Activated CD8-positive, alpha-beta memory T cell treated with anti-CD3 and anti-CD28 coated beads for 24 hours (primary cell): ENCODE results near the gene OPCML.

Experiments used
- DNase-seq: peaks from one replicate; pipeline ENCODE4 v3.0.0-alpha.2; 2020

The OPCML gene

DNA sequence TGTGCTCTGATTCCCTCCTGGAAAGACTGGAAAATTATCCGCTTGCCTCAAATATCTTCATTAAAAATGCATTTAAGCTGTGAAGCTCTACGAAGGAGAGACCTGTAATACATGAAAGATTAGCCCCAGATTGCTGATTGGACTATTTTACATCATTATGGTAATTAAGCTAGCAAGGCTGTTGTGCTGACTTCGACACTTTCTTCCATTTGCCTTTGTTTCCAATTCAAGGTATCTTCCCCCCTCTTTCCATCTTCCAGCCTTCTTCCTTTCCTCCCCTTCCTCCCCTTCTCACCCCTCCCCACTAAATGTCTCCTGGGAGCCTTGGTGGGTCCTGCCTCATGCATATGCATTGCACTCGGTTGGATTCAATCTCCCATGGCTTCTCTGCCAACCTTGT lies 710.8 kb downstream of the OPCML start:
- no peak for DNase-seq

DNA sequence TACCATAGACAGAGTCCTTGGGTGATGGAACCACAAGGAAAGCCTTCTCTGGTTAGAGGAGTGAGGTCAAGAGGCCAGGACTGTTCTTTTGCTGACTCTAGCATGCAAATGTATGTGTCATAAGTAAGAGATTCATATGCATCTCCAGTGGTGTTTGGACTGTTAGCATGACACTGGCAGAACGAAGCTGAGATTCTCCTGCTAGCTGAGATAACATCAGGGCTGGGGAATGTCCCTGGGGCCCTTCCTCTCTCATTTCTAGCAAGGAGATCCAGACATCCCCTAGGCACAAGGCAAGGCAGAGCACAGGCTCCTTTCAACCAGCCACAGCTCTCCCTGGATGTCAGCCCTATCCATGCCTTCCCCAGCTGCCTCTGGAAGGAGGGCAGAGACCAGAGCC lies 711.3 kb downstream of the OPCML start:
- no peak for DNase-seq

DNA sequence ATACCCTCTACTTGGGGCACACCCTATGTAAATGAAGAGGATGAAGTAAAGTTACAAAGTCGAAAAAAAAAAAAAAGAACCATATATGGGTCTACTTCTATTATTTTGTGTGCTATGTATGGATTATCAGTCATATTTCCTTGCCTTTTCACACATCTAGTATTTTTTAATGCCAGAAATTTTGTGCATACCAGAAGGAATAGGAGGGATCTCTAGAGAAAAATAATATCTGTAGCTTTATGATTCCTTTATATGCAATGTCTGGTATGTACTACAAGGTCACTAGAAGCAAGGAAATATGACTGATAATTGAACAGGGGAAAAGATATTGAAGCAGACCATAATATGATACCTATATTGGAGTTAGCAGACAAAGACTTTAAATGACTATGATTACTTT lies 713.4 kb downstream of the OPCML start:
- no peak for DNase-seq

DNA sequence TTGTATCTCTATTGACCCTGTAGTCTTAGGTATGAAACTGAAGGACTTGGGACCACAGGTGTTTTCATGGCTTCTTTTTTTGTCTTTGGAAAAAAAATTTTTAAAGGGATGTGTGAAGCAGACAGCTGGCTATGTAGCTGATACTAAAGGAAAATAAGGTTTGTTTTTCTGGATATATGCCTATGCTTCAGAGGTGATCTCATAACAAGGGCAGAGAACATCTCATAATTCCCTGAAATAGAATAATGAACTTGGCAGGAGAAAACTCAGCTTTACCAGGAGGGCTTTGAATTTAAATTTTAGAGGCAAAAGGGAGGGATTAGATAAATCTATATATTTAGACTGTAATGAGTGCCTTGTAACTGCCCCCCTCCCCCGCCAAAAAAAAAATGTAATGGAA lies 714.9 kb downstream of the OPCML start:
- no peak for DNase-seq

DNA sequence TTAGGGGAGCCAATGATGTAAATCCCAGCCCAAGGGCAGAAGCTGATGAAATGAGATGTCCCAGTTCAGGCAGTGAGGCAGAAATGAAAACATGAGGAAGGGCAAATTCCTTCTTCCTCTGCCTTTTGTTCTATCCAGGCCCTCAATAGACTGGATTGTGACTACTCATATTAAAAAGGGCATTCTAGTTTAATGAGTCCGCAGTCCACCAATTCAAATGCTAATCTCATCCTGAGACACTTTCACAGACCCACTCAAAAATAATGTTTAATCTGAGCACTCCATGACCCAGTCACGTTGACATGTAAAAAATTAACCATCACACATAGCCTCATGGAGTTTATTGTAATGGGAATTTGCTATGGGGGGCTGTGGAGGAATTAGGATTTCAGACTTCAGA lies 717.9 kb downstream of the OPCML start:
- no peak for DNase-seq

DNA sequence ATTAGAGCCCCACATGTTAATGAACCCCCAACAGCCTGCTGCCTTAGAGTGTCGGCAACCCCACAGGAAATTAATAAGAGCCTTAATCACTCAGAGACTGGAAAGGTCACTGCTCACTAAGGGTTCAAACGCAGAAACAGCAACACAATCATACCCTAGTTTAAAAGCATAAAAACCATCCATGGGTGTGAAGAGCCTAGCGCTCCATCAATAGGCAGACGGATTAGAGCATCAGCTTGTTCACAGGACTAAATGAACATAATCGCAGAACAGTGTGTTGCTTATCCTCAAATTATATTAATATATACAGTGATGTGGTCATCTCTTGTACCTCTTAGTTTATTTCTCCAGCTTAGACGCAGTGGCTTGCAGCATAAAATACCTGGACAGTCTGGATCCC lies 720.7 kb downstream of the OPCML start:
- no peak for DNase-seq

DNA sequence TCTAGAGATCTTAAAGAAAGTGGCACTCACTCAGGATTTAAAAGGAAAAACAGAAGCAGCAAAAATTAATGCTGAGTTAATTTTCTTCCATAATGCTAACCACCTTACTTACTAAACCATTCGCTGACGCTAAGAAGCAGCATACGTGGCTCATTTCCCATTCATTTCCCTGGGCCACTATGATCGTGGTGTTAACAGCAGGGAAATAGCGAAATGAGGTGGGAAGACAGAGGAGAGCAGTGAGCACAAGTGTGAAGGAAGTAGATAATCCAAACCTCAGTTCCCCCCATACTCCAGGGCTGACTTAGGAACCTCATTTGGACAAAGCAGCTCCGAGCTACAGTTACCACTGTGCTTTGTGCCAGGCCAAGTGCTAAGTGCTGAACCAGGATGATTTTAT lies 723.2 kb downstream of the OPCML start:
- DNase-seq, result no peak

DNA sequence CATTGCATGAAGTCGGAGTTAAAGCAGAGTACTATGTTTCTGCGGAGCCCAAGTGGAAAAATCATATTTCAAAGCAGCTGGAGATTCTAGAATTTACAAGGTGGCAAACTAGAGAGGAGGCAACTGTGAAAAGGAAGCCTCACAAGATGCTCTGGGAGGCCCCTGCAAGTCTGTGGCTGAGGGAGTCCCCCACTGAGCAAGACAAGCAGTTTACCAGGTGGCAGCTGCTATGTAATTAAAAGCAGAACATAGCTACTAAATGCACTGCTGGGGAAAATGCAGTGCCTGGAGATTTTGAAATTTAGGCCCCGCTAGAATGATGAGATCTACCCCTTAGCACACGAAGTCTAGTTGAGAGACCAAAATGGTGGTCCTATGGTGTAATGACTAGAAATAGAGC lies 728.0 kb downstream of the OPCML start:
- no peak for DNase-seq

DNA sequence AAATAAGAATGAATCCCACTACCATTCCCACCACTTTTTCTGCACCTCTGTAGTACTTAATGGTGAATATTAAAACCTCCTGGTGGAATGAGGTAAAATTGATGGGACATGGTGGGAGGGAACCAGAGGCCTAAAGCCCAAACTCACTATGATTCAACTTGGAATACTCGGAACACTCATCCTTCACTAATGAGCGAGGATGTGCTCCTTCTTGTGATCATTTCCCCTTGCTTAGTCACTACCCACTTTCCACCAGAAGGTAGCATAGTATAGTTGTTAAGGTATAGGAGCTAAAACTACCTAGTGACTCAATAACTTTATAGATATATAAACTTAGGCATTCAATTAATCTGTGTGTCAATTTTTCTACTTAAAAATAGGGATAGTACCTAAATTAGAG lies 728.9 kb downstream of the OPCML start:
- no peak for DNase-seq

DNA sequence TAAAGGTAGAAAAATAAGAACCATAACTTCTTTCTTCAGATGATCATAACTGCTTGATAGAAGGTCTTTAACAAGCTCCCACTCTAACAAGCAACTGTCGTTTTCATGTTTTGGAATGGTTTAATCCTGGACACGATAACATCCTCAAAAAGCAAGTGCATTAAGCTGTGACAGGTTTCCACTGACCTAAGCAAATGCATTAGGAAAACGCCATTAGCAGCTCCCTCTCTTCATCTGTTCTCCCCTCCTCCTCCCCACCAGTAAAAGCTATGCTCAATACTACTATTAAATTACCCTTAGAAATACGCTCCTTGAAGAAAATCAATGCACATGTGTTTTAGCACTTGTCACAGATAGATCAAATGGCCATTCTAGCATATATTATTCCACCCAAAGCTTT lies 729.4 kb downstream of the OPCML start:
- no peak for DNase-seq

DNA sequence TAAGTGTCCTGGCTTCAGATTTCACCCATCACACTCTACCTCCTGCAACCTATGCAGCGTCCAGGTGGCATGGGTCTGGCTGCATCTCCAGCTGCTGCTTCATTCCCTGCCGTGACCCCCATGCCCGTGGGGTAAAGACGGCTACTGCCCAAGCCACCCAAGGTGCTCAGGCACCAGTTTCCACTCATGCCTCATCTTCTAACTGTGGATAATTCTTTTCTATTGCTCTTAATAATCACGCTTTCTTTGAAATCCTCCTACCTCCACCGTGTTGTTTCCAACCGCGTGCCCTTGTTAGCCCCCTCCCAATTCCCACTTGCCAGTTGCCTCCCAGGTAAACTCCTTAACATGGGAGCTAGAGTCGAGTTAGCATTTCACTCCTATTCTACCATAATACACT lies 738.5 kb downstream of the OPCML start:
- no peak for DNase-seq

DNA sequence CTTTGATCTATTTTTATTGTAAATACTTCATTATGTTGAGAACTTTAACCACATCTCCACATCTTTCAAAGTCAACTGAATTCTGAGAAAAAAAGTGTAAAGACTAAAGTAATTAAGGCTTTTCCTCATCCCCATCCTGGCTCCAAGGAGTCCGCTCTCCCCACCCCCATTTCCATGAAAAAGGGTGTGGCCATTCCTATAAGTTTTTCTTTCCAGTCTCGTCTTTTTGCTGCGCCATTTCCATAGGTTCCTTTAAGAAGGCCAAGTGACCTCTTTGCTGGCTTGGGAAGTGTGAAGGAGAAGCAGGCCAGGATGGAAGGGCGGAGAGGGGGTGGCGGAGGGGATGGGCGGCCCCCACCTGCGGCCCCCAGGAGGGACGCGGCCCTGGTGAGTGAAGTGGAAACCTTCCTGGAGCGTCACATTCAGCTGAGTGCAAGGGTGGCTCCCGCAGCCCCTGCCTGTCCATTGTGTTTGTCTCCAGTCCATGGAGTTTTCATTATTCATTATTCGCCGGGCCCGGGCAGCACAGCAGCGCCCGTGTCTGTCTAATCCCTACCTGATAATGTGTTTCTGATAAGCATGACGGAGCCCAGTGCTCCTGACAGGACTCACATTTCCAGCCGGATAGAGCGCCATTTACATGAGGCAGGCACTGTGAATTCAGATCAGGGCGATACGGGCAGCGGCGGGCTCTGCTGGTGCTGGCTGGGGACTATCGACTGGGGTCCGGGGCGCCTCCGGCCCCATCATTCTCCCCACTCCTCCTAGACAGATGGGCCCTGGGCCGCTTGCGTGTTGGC lies 739.8 kb downstream of the OPCML start:
- DNase-seq, result no peak

DNA sequence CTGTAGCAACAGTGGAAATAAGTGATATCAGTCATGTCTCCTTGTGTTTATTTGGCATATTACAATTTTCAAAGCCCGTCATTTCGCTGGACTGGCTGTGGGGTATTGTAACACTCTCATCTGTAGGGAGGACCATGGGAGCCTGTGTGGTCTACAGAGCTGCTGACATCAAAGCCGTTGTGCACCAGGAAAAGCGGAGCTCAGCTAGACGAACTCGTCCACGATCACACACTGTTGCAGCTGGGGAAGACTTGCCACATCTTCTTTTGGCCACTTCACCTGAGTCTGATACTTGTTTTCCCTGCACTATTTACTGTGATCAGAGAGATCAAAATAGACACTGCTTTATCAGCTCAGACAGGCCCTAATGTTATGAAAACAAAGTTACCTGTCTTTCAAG lies 741.3 kb downstream of the OPCML start:
- DNase-seq, result no peak

DNA sequence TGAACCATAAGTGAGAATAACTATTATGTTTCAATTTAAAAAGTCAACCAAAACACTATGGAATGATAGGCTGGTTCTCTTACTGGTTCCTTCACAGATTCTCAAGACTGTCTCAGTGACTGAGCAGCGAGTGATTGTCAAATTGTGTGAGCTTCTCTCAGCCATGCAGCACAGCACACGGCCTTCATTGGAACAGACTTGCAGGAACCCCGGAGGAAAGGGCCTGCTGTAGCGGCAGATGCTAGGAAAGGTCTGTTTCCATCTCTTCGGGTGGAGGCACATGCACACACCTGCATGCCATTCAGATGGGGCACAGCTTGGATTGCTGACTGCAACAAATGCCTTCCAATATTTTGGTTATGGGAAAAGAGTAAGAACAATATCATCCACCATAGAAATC lies 741.8 kb downstream of the OPCML start:
- DNase-seq, result no peak

DNA sequence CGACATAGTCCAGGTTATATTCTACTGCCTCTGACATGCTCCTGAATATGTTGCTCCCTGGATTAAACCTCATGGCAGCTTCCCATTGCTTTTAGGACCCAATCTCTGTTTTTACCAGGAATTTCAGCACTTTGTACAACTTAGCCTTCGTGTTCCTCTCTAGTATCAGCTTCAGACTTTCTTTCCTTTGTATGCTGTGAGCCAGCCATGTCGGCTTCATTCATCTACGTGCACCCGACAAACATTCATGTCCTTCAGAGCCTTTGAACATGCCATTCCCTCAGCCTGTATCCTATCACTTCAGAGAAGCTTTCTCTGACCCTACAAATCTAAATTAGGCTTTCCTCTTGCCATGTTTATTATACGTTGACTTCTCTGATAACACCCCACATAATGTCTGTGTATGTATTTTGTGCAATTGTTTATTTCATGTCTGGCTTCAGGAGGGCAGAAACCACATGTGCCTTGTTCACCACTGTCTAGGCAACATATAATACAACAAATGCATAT lies 743.4 kb downstream of the OPCML start:
- no peak for DNase-seq

DNA sequence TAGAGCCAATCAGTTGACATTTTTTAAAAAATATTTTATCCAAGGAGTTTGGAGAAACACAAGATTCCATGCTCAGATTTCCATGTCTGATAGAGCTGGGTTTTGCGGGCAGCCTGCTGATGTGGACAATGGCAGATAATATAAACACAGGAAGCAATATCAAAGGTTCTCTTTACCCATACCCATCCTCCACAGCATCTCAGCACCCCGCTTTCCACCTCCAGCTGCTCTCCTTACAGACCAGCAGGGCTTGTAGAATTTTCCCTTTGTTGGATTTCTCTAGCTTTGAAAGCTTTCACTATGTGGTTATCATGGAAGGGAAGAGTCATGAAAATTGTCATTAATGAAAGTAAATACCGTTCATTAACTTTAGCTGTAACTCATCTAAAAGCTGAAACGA lies 746.4 kb downstream of the OPCML start:
- DNase-seq, result no peak

DNA sequence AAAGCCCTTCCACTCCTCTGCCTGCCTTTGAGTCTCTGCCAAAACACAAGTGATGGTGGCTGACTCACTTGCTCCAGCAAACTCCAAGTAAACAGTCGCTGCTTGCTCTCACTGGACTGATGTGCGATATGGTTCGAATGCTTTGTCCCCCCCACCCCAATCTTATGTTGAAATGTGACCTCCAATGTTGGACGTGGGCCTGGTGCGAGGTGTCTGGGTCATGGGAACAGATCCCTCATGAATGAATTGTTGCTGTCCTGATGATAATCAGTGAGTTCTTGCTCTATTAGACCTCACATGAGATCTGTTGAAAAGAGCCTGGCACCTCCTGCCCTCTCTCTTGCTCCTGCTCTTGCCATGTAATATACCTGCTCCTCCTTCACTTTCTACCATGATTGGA lies 747.9 kb downstream of the OPCML start:
- no peak for DNase-seq

DNA sequence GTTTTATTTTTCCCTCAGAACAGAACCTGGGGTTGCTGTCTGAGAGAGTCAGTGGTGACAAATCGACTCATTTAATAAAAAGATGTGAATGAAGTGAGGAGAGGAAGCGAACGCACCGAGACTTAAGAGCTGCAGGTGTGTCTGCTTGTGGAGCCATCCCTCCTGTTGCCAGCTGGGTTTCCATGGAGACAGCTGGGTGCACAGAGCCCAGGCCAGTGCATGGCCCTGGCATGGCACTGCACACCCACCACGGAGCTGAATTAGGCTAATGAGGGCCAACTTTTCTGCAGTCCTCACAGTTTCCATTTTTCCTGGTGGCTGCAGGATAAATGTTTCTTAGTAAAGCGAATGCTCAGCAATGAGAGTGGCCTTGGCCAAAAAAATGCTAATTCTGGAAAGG lies 750.2 kb downstream of the OPCML start:
- DNase-seq, result no peak

DNA sequence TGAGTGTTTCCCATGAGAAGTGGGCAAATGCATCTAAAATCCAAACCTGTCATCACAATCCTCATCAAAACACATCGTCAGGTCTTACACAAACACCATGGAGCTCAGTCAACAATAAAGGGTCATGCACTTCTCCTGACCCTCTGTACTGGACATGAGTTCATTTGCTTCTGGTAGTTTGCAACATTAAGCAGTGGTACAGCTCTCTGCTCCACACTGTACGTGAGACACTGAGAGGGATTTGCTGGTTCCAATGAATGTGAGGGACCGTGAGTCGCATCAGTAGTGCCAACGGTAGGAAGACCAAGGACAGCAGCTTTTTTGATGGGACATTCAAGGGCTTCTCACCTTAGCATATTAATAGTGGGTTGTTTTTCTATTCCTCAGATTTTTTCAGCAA lies 752.3 kb downstream of the OPCML start:
- no peak for DNase-seq

DNA sequence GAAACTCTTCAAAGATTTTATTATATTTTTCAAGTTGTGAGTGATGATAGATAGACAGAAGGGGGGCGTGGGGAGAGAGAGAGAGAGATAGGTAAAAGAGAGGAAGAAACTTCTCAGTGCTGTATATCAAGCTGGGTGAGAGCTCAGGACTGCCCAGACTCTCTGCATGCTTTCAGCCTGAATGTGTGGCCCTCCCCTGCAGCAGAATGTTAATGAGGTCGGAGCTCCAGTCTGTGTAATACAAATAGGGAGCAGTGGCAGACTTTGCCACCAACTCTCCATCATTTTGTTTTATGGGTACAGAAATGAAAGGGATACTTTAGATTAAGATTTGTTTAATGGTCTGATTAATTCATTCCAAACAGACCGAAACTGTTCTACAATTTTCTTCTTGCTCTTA lies 752.8 kb downstream of the OPCML start:
- DNase-seq, result no peak

DNA sequence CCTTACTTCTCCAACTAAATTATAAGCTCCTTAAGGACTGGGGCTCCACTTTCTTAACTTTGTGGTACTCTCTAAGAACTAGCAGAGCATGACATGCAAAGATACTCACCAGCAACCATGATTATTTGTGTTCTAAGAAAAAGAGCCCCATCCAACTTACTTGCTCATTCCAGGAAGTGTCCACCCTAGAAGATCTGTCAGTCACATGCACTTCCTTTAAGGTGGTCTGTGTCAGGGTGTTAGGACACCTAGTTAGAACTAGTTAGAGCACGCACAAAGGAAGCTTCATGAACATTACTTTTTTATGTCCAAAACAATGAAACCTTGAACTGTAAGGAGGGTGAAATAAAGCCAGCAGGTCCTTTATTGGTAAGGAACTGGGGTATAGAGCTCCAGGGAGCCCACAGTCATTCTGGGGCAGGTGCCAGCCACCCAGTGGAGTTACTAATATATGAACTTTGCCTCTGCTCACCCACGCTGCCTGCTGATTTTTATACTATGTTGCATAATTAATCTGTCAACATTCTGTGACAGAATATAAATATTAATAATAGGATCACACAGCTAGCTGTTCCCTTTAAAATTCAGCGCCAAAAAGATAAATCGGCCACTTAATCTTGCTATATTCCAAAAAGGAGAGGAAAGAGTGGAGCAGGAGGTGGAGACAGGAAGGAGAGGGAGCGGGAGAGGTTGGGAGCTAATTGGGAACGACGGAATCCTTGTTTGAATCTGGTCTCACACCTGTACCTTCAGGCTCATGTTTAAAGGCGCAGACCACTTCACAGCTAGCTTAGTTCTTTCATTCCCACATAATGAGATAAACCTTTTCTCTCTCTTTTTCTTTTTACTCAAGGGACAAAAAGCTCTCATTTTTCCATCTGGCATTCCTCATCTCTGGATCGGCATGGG lies 755.0 kb downstream of the OPCML start:
- no peak for DNase-seq

DNA sequence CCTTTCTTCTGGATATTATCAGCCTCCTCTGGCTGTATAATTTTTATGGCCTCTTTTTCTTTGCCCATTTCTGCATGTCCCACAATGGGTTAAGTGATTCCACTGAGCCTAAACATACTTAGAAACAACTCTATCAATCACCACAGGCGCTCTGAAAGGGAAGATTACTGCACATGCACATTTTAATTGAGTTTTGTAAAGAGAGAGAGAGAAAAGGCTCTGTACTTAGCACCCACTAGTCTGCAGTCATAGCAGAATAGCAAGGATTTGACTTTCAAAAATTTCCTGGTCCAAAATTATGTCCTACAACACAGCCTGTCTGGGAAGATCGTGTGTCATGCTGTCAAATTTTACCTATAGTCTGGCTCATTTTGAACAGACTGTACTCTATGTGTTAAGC lies 758.5 kb downstream of the OPCML start:
- DNase-seq, result no peak

DNA sequence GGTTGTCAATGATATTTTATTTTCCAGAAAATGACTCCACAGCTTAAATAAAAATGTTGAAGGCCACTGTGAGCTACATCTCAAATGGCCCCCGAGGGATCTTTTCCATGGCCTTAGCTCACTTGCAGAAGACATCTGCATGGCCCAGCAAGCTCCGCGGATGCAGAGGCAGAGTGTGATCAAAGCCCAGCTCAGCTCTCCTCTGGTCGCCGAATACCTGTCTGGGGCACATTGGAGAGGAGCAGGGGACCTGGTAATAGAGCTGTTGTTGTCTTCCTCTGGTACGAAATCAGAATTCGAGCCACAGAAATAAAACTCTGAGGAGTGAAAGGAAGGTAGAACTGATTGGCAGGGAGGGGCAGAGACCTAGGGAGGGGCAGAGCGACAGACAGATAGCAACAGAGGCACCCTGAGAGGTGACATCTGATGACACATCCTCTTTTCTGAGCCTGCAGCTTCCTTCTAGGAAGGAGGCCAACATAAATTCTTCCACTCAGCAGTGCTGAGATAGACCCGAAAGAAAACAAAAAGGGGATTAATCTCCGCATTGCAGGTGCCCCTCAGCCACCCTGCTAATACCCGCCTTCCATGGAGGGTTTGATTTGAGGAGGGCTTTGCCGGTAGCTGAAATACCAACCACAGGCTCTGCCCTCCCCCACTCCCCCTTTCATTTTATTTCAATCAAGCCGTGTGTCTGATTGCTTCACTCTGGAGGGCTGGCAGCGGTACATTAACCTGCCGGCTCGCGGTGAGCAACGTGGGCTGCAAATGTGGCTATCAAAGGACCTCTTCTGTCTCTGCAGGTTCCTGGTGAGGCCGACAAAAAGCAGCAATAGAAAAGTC lies 759.4 kb downstream of the OPCML start:
- peak; percentile 57 for DNase-seq
